B cell (primary cell): ENCODE measurements around the gene CILP. TPM values are rescaled to one million over a fixed set of nuclear protein-coding genes. Genes with fewer than 3 reads are reported as not detected.

Experiments
- ATAC-seq: fragments of 200-7000 bp; cut with Tn5 transposase; one replicate; pipeline ENCODE4 v1.10.0; 2021; ENCODE audit warnings: low read depth, mild to moderate bottlenecking, moderate number of reproducible peaks, moderate library complexity
- CTCF ChIA-PET: fragments of 350-600 bp; sonication (Branson Sonifier 250); formaldehyde crosslinking; loops from one replicate; lab custom pipeline; 2021; ENCODE audit warnings: antibody characterized with exemption, inconsistent platforms; lab: Charles Lee
- POLR2A ChIA-PET: fragments of 350-600 bp; sonication (Branson Sonifier 250); formaldehyde crosslinking; loops from one replicate; lab custom pipeline; 2021; ENCODE audit warnings: antibody characterized with exemption; lab: Charles Lee
- DNase-seq: peaks from one replicate; pipeline ENCODE4 v3.0.0; 2013
- H2AFZ ChIP-seq: 2 replicates; pipeline ENCODE4 v1.6.1; 2012; ENCODE audit warnings: mild to moderate bottlenecking, low read depth, low read length; ENCODE audit not compliant: insufficient read depth, poor library complexity, severe bottlenecking
- H3K27ac ChIP-seq, 2 donors: 1 replicate in 1 of 2; 2 replicates in 1 of 2; pipeline ENCODE4 v1.5.1; 2012 to 2013; ENCODE audit warnings: low read length in 2 of 2, mild to moderate bottlenecking in 2 of 2, moderate library complexity in 1 of 2
- H3K27me3 ChIP-seq, 4 experiments: fragments of 200-600 bp in 1 of 4; sonication (generic) in 1 of 4; replicated peaks in 1 of 4; 1 replicate in 2 of 4; 2 replicates in 2 of 4; pipeline versions ENCODE4 v1.6.1 to v1.7.0; 2013 to 2016; ENCODE audit warnings: low read length in 3 of 4, mild to moderate bottlenecking in 2 of 4, mixed read lengths in 1 of 4, moderate library complexity in 1 of 4; ENCODE audit not compliant: insufficient read depth in 4 of 4, control insufficient read depth in 3 of 4; ENCODE audit errors: control extremely low read depth in 1 of 4
- H3K36me3 ChIP-seq, 2 experiments: replicated peaks in 1 of 2; 1 replicate in 1 of 2; 2 replicates in 1 of 2; pipeline versions ENCODE4 v1.6.1 to v1.7.1; 2013; ENCODE audit warnings: low read length in 1 of 2; ENCODE audit not compliant: insufficient read depth in 2 of 2, control insufficient read depth in 1 of 2; ENCODE audit errors: control extremely low read depth in 1 of 2, extremely low read depth in 1 of 2
- H3K4me1 ChIP-seq, 2 donors: fragments of 200-600 bp in 1 of 2; sonication (generic) in 1 of 2; 1 replicate in 1 of 2; 2 replicates in 1 of 2; pipeline versions ENCODE4 v1.5.1 to v1.6.1; 2013 to 2017; ENCODE audit warnings: low read length in 2 of 2; ENCODE audit not compliant: control insufficient read depth in 2 of 2, insufficient read depth in 2 of 2
- H3K4me2 ChIP-seq: replicated peaks from 2 replicates; pipeline ENCODE3; 2012; ENCODE audit warnings: mild to moderate bottlenecking, low read depth, low read length; ENCODE audit not compliant: poor library complexity, severe bottlenecking
- H3K4me3 ChIP-seq, 5 experiments: fragments of 200-600 bp in 1 of 5; sonication (generic) in 1 of 5; 1 replicate in 3 of 5; 2 replicates in 2 of 5; pipeline versions ENCODE4 v1.5.1 to v1.7.0; 2011 to 2016; ENCODE audit warnings: low read length in 4 of 5, mild to moderate bottlenecking in 4 of 5, low read depth in 2 of 5, control low read depth in 1 of 5, moderate library complexity in 1 of 5; ENCODE audit not compliant: insufficient read depth in 1 of 5; ENCODE audit errors: control extremely low read depth in 1 of 5, extremely low read depth in 1 of 5
- H3K79me2 ChIP-seq: fragments of 200-600 bp; sonication (generic); one replicate; pipeline ENCODE4 v1.6.0; 2016; ENCODE audit warnings: low read length; ENCODE audit not compliant: control insufficient read depth, insufficient read depth
- H3K9ac ChIP-seq: fragments of 200-600 bp; sonication (generic); 2 replicates; pipeline ENCODE4 v1.6.1; 2017; ENCODE audit warnings: mild to moderate bottlenecking, low read length, moderate library complexity
- H3K9me3 ChIP-seq, 3 donors: one replicate each; pipeline versions ENCODE4 v1.6.1 to v1.7.1; 2013; ENCODE audit warnings: low read length in 2 of 3; ENCODE audit not compliant: control insufficient read depth in 2 of 3, insufficient read depth in 1 of 3; ENCODE audit errors: control extremely low read depth in 1 of 3
- H4K20me1 ChIP-seq: 2 replicates; pipeline ENCODE4 v1.6.0; 2012; ENCODE audit warnings: mild to moderate bottlenecking, low read length; ENCODE audit not compliant: insufficient read depth, control insufficient read depth, poor library complexity, severe bottlenecking
- H3K27ac Mint-ChIP-seq: one replicate; pipeline ENCODE4 v1.8.0; 2021; ENCODE audit warnings: mixed read lengths
- H3K27me3 Mint-ChIP-seq: one replicate; pipeline ENCODE4 v1.8.0; 2021; ENCODE audit warnings: mixed read lengths
- H3K4me1 Mint-ChIP-seq: one replicate; pipeline ENCODE4 v1.8.0; 2021; ENCODE audit warnings: mixed read lengths
- H3K4me3 Mint-ChIP-seq: one replicate; pipeline ENCODE4 v1.8.0; 2021; ENCODE audit warnings: mixed read lengths
- H3K9me3 Mint-ChIP-seq: one replicate; pipeline ENCODE4 v1.8.0; 2022; ENCODE audit warnings: mixed read lengths; ENCODE audit not compliant: insufficient read depth
- EZH2 ChIP-seq: IDR thresholded peaks from 2 replicates; pipeline ENCODE4 v1.6.1; 2012; ENCODE audit warnings: borderline replicate concordance, low read depth, mild to moderate bottlenecking, moderate library complexity, low read length; ENCODE audit not compliant: insufficient read depth, poor library complexity, severe bottlenecking
- WGBS: methylation state at CpG from one replicate; pipeline ENCODE4 v1.1.5; 2013; ENCODE audit warnings: missing lambda C conversion rate; ENCODE audit not compliant: insufficient coverage; 5-methylcytosine and 5-hydroxymethylcytosine counted together
- intact Hi-C: fragments of 100-400 bp; cut with micrococcal nuclease; formaldehyde crosslinking; loops from one replicate; pipeline ENCODE4 v1.10.0; 2022
- polyA plus RNA-seq: library from polyadenylated mRNA; depleted of rRNA; stranded (reverse); fragments of >200 nt; gene quantifications from 2 replicates; pipeline ENCODE4 v1.2.3, GENCODE V29; 2012
- total RNA-seq, 2 donors: library from RNA; stranded (reverse); fragments of 120-200 nt in 1 of 2; gene quantifications; 1 replicate in 1 of 2; 2 replicates in 1 of 2; pipeline versions ENCODE4 v1.2.3 to v1.2.4, GENCODE V29; 2013 to 2022
- TF ChIP-seq, protein P1 (sequence below): fragments of 200-600 bp; IDR thresholded peaks from one replicate; pipeline ENCODE4 v1.8.0; 2022; ENCODE audit warnings: antibody characterized with exemption, mild to moderate bottlenecking

The CILP gene
- total and polyA plus RNA-seq, 2 donors (not counting 1 experiment from before 2014, with no cell fraction given), result 0.52 to 0.94 TPM

DNA sequence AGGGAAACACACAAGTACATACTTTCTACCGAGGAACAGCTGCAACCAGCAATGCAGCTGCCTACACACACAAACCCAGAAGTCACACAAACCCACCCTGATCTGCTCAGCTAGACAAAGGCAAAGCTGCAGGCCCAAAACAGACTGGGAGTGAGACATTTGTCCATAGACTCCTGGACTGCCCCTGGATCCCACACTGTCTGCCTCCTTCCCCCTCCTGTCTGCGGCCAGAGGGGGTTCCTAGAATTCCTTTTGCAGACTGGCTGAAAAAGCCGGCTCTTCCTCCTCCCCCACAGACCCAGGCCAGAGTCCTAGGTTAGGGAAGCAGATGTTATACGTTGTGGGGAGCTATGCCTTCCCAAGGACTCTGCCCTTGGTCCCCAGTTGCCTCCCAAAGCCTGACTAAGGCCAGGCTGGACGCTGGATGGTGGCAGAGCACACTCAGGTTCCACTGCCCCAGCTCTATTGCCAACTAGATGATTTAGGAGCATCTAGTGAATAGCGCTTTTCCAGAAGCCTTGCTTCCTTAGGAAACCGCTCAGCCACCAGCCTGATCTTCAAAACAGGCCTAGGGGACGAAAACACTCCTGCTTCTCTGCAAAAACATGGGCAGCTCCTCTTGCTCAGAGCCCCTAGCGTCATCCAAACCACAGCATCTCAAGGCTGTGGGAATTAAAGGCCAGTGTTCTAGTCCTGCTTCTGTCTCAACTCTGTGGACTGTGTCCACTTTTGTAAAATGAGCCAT, 37.4 kb upstream of the CILP start:
- Mint-ChIP-seq H3K4me1 (no peaks in the 10 kb centered on the region), H3K27me3 (no peaks in the 10 kb centered on the region), H3K4me3 (no peak overlapping the region), H3K9me3 (no peaks in the 10 kb centered on the region), H3K27ac (no peak overlapping the region)
- Histone ChIP-seq H3K27me3 (no peaks in the 10 kb centered on the region), H3K4me3 (no peak overlapping the region), H2AFZ (no peak overlapping the region), H3K36me3 (peaks cover 0 to 4% of the 10 kb centered on the region in 2 experiments), H3K27ac (no peak overlapping the region), H3K79me2 (no peaks in the 10 kb centered on the region), H3K9ac (no peak overlapping the region), H3K4me1 (no peaks in the 10 kb centered on the region), H4K20me1 (no peaks in the 10 kb centered on the region), H3K9me3 (peaks cover 0 to 4% (median 0%) of the 10 kb centered on the region in 3 donors), H3K4me2 (no peak overlapping the region)
- intact Hi-C loops, result no loop called here
- ChIA-PET POLR2A (no interaction called here), CTCF (interaction anchor here (1.4 kb wide), 1 partner anchor 9 kb away, joined by 4 read pairs; no protein-coding TSS in a partner anchor)
- WGBS, result 93% methylated on average over 6 of the region's 9 CpGs
- DNase-seq (no peak), ATAC-seq (no peak)
- TF ChIP-seq, protein P1, sequence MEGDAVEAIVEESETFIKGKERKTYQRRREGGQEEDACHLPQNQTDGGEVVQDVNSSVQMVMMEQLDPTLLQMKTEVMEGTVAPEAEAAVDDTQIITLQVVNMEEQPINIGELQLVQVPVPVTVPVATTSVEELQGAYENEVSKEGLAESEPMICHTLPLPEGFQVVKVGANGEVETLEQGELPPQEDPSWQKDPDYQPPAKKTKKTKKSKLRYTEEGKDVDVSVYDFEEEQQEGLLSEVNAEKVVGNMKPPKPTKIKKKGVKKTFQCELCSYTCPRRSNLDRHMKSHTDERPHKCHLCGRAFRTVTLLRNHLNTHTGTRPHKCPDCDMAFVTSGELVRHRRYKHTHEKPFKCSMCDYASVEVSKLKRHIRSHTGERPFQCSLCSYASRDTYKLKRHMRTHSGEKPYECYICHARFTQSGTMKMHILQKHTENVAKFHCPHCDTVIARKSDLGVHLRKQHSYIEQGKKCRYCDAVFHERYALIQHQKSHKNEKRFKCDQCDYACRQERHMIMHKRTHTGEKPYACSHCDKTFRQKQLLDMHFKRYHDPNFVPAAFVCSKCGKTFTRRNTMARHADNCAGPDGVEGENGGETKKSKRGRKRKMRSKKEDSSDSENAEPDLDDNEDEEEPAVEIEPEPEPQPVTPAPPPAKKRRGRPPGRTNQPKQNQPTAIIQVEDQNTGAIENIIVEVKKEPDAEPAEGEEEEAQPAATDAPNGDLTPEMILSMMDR, result no peak
- TF ChIP-seq EZH2, result no peak

DNA sequence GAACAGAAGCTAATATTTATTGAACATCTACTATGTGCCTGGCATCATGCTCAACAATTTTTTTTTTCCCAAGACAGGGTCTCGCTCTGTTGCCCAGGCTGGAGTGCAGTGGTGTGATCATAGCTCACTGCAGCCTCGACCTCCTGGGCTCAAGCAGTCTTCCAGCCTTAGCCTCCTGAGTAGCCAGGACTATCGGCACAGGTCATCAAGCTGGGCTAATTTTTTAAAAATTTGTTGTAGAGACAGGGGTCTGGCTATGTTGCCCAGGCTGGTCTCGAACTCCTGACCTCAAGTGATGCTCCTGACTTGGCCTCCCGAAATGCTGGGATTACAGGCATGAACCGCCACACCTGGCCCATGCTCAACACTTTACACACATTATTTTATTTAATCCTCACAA, 35.7 kb upstream of the CILP start:
- ATAC-seq (no peak), DNase-seq (no peak)
- POLR2A ChIA-PET, result no interaction called here
- Mint-ChIP-seq H3K27me3 (no peaks in the 10 kb centered on the region), H3K4me1 (no peaks in the 10 kb centered on the region), H3K4me3 (no peak overlapping the region), H3K27ac (no peak overlapping the region), H3K9me3 (no peaks in the 10 kb centered on the region)
- Histone ChIP-seq H3K4me3 (no peak overlapping the region), H4K20me1 (no peaks in the 10 kb centered on the region), H3K9ac (no peak overlapping the region), H3K4me2 (no peak overlapping the region), H3K27me3 (no peaks in the 10 kb centered on the region), H3K27ac (no peak overlapping the region), H3K9me3 (peaks cover 0 to 4% (median 0%) of the 10 kb centered on the region in 3 donors), H3K79me2 (no peaks in the 10 kb centered on the region), H2AFZ (no peak overlapping the region), H3K4me1 (no peaks in the 10 kb centered on the region), H3K36me3 (peaks cover 0 to 4% of the 10 kb centered on the region in 2 experiments)
- 85% methylated on average over 4 of the region's 6 CpGs for WGBS
- TF ChIP-seq, protein P1, result no peak
- TF ChIP-seq EZH2, result no peak
- intact Hi-C loops, result no loop called here
- CTCF ChIA-PET, result interaction anchor here (1.5 kb wide), 1 partner anchor 11 kb away, joined by 3 read pairs; no protein-coding TSS in a partner anchor
